SH-SY5Y (cell line): ENCODE results near the gene BRI3BP.

Source experiments
- GATA2 ChIP-seq: IDR thresholded peaks from 2 replicates; pipeline ENCODE4 v1.6.1; 2011; ENCODE audit warnings: mild to moderate bottlenecking, low read depth, low read length
- GATA3 ChIP-seq: IDR thresholded peaks from 2 replicates; pipeline ENCODE4 v1.6.1; 2011; ENCODE audit warnings: low read depth, mild to moderate bottlenecking, low read length, moderate library complexity

Gene BRI3BP

GRCh38 chr12:125065021-125065918 lies 71.8 kb downstream of the BRI3BP start, which contains the start of gene AACS:
TSS of gene AACS (plus strand) at chr12:125065435. CDS start at chr12:125065585, 150 bp downstream.
- no peak for TF ChIP-seq GATA2
- no peak for TF ChIP-seq GATA3

GRCh38 chr12:125065919-125066570 lies 72.6 kb downstream of the BRI3BP start:
- TF ChIP-seq GATA2 (no peak), GATA3 (no peak)

DNA sequence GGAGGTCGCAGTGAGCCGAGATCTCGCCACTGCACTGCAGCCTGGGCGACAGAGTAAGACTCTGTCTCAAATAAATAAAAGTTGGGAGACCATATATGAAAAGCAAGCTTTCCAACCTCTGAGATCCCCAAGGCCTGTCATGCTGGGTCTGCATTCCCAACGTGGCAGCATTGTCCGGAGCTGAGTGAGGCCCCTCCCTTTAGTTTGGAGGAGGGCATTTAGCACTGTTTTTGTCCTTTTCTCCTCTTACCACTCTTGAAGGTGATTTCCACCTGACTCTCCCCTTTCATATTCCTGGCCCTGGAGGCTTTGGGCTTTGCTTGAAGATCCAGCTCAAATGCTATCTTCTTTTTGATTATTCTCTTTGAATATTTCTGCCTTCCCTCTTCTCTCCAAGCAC lies 74.9 kb downstream of the BRI3BP start:
- no peak for TF ChIP-seq GATA3
- TF ChIP-seq GATA2 = no peak

DNA sequence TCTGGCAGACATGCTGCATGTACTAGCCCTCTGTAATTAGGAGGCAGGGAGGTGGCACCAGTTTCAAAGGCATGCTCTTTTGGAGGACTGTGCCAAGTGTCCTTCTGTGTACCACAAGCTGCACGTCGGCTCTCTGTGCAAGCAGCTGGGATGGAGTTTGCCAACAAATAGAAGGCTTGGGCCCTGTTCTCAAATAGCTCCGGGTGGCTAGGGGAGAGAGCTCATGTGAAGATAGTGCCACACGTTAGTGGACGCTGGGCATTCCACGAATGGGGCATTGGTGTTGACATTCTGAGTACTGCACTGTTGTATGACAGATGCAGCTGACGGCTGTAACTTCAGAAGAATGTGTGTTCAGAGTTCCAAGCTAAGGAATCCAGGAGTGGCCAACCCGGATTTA lies 76.2 kb downstream of the BRI3BP start:
- TF ChIP-seq GATA2 (no peak), GATA3 (no peak)

DNA sequence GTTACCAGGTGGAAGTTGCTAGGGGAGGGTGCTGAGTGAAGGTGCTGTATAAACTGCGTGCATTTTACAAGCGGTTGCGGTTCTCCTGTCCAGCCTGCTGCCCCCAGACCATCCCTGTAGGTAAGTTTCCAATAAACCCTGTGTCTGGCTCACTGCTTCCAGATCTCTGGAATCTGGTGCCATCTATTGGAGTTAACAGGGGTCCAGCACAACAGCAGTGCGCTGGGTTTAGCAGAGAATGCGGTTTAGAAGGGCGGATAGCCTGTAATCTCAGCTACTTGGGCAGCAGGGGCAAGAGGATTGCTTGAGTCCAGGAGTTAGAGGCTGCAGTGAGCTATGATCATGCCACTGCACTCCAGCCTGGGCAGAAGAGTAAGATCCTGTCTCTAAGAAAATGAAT lies 76.7 kb downstream of the BRI3BP start:
- TF ChIP-seq GATA3 = no peak
- TF ChIP-seq GATA2 = no peak

GRCh38 chr12:125070661-125071390 lies 77.4 kb downstream of the BRI3BP start:
- TF ChIP-seq GATA3 (no peak), GATA2 (no peak)

- TF ChIP-seq GATA2 (no peak), GATA3 (no peak)
These were observed 78.0 kb downstream of the BRI3BP start for GRCh38 chr12:125071456-125071855.

- TF ChIP-seq GATA2 = no peak
These were observed 79.1 kb downstream of the BRI3BP start for GRCh38 chr12:125072496-125072895.

GRCh38 chr12:125076103-125076502 lies 82.7 kb downstream of the BRI3BP start:
- TF ChIP-seq GATA2 = no peak
- no peak for TF ChIP-seq GATA3

GRCh38 chr12:125079084-125079483 lies 85.6 kb downstream of the BRI3BP start:
- no peak for TF ChIP-seq GATA2
- TF ChIP-seq GATA3 = no peak

DNA sequence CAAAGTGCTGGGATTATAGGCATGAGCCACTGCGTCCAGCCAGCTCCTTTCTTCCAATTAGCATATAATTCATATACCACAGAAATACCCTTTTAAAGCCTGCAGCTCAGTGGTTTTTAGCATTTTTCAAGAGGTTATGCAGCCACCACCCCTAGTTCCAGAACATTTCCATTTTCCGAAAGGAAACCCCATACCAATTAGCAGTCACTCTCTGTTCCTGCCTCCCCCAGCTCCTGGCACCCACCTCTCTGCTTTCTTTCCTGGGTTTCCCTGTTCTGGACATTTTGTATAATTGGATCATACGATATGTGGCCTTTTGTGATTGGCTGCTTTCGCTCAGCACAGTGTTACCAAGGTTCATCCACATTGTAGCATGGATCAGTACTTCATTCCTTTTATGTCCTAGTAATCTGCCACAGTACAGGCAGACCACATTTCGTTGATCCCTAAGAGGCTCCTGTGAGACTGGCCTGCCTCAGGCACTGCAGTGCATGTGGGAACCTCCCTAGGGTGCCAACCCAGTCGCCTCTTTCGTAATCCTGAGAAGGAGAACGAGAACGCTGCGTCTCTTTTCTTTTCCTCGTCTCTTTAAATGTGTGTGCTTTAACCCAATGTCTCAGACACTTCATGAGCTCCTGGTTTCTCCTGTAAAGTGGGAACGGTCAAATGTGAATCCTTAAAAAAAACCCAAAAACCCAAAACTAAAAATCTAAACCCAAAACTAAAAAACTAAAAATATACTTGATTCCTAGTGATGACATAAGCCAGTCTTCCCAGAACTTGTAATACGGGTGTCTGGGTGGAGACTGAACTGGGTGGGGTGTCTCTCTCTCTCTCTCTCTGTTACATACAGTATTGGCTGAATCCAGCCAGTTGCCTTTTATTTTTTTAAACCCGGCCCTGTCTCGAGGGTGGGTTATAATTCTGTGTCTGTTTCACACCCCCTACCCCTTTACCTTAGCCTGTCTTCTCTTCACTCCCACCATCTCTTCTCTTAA lies 86.5 kb downstream of the BRI3BP start:
- TF ChIP-seq GATA2 (no peak), GATA3 (no peak)
